ENCODE data around the gene OSBPL7. TPM values are rescaled to one million over a fixed set of nuclear protein-coding genes. Genes with fewer than 3 reads are reported as not detected.

Gene OSBPL7
- total RNA-seq, 1 experiment from 2014 or later = 20.5 TPM

GRCh38 chr17:47855737-47856136, 34.1 kb upstream of the OSBPL7 start:
- Histone ChIP-seq H3K27ac (ENCODE audit: low read depth, low read length) (no peak overlapping the region), H4K20me1 (ENCODE audit: insufficient read depth) (no peaks in the 10 kb centered on the region), H3K9me2 (ENCODE audit: insufficient read depth) (no peaks in the 10 kb centered on the region), H3K4me2 (ENCODE audit: low read length) (no peak overlapping the region), H3K27me3 (ENCODE audit: insufficient read depth, low read length) (peaks cover 13% of the 10 kb centered on the region; the same call in 1 of the 2 replicates), H2AFZ (ENCODE audit: low read depth, low read length, poor library complexity, severe bottlenecking) (no peak overlapping the region), H3K4me1 (ENCODE audit: control insufficient read depth in 1 of 2, insufficient read depth in 2 of 2, low read length in 2 of 2) (peaks cover 3 to 9% of the 10 kb centered on the region in 2 experiments; a peak in 2 of 4 replicates), H3K36me3 (ENCODE audit: control insufficient read depth in 1 of 2, insufficient read depth in 2 of 2, low read length in 2 of 2) (no peaks in the 10 kb centered on the region), H3K79me2 (ENCODE audit: insufficient read depth, low read length) (peaks cover under 1% of the 10 kb centered on the region; the same call in 1 of the 2 replicates), H3K9ac (ENCODE audit: low read length) (no peak overlapping the region), H3K4me3 (replicated peaks in 1 of 2; ENCODE audit: low read depth in 1 of 2, low read length in 2 of 2) (no peak overlapping the region), H3K9me3 (ENCODE audit: control insufficient read depth in 1 of 2, insufficient read depth in 1 of 2, low read depth in 1 of 2, low read length in 2 of 2) (no peaks in the 10 kb centered on the region)
- POLR2A ChIA-PET = no interaction called here
- CTCF ChIA-PET = interaction anchor here (0.8 to 1.6 kb wide), 3 partner anchors 9 to 163 kb away, joined by 4 to 7 read pairs (median 4); no protein-coding TSS in a partner anchor
- DNase-seq (ENCODE audit: low read depth, low spot score) (no peak), ATAC-seq (no peak)
- TF ChIP-seq EZH2 (IDR thresholded peaks at IDR 0.05) (no peak), JUND (IDR thresholded peaks at IDR 0.05) (no peak)
- RAD21 ChIA-PET (ENCODE audit: low non-redundant PET in 1 of 2, low total read pairs in 2 of 2, uncharacterized antibody in 2 of 2, unreplicated experiment in 2 of 2) = interaction anchor here in 1 of 2 experiments (0.6 kb wide), 1 partner anchor 1048 kb away, joined by 3 read pairs; no protein-coding TSS in a partner anchor
- BruUV-seq (replicated peaks) = no TSS peak
- intact Hi-C loops (cut with micrococcal nuclease) = no loop called here

GRCh38 chr17:47853616-47854015, 32.0 kb upstream of the OSBPL7 start:
- DNase-seq (ENCODE audit: low read depth, low spot score) = no peak
- intact Hi-C loops (cut with micrococcal nuclease) = no loop called here
- CTCF ChIA-PET = no interaction called here
- no peaks in the 10 kb centered on the region for H3K9me3 ChIP-seq (ENCODE audit: control insufficient read depth in 1 of 2, insufficient read depth in 1 of 2, low read depth in 1 of 2, low read length in 2 of 2)
- H3K4me3 ChIP-seq (replicated peaks in 1 of 2; ENCODE audit: low read depth in 1 of 2, low read length in 2 of 2) = no peak overlapping the region
- no peak for ATAC-seq
- POLR2A ChIA-PET = interaction anchor here (1.1 to 1.5 kb wide), 2 partner anchors 9 to 11 kb away, joined by 3 read pairs; no protein-coding TSS in a partner anchor
- peaks cover 13% of the 10 kb centered on the region; the same call in 1 of the 2 replicates for H3K27me3 ChIP-seq (ENCODE audit: insufficient read depth, low read length)
- no peak overlapping the region for H3K9ac ChIP-seq (ENCODE audit: low read length)
- H3K79me2 ChIP-seq (ENCODE audit: insufficient read depth, low read length) = peaks cover 21% of the 10 kb centered on the region; the same call in 1 of the 2 replicates
- no peak overlapping the region for H3K27ac ChIP-seq (ENCODE audit: low read depth, low read length)
- no peaks in the 10 kb centered on the region for H3K36me3 ChIP-seq (ENCODE audit: control insufficient read depth in 1 of 2, insufficient read depth in 2 of 2, low read length in 2 of 2)
- H3K9me2 ChIP-seq (ENCODE audit: insufficient read depth) = no peaks in the 10 kb centered on the region
- H2AFZ ChIP-seq (ENCODE audit: low read depth, low read length, poor library complexity, severe bottlenecking) = no peak overlapping the region
- no peaks in the 10 kb centered on the region for H4K20me1 ChIP-seq (ENCODE audit: insufficient read depth)
- peaks cover 13 to 28% of the 10 kb centered on the region in 2 experiments for H3K4me1 ChIP-seq (ENCODE audit: control insufficient read depth in 1 of 2, insufficient read depth in 2 of 2, low read length in 2 of 2)
- RAD21 ChIA-PET (ENCODE audit: low non-redundant PET in 1 of 2, low total read pairs in 2 of 2, uncharacterized antibody in 2 of 2, unreplicated experiment in 2 of 2) = no interaction called here
- no peak overlapping the region for H3K4me2 ChIP-seq (ENCODE audit: low read length)
- BruUV-seq (replicated peaks) = no TSS peak
- TF ChIP-seq EGR1 (IDR thresholded peaks at IDR 0.05; ENCODE audit: low read depth) (no peak), EZH2 (IDR thresholded peaks at IDR 0.05) (no peak), CBX3 (IDR thresholded peaks at IDR 0.05; ENCODE audit: low read depth) (no peak), ATF3 (IDR thresholded peaks at IDR 0.05) (no peak), SRF (IDR thresholded peaks at IDR 0.05; ENCODE audit: low read depth) (no peak), FOSL1 (IDR thresholded peaks at IDR 0.05; ENCODE audit: low read depth) (no peak), ELF1 (IDR thresholded peaks at IDR 0.05; ENCODE audit: borderline replicate concordance, low read depth) (no peak), ZFX (IDR thresholded peaks at IDR 0.05) (no peak), SIN3A (IDR thresholded peaks at IDR 0.05; ENCODE audit: low read depth) (no peak), SP1 (IDR thresholded peaks at IDR 0.05; ENCODE audit: low read depth) (no peak), POLR2AphosphoS5 (IDR thresholded peaks at IDR 0.05; ENCODE audit: low read depth, low read length) (no peak), RAD21 (IDR thresholded peaks at IDR 0.05; ENCODE audit: low read depth) (no peak), CEBPB (IDR thresholded peaks at IDR 0.05; ENCODE audit: low read depth) (no peak), ZBTB33 (IDR thresholded peaks at IDR 0.05; ENCODE audit: extremely low read depth, insufficient replicate concordance, low read length) (no peak), REST (IDR thresholded peaks at IDR 0.05; ENCODE audit: low read depth) (no peak), MAX (IDR thresholded peaks at IDR 0.05) (no peak), POLR2A (IDR thresholded peaks at IDR 0.05; ENCODE audit: borderline replicate concordance, extremely low read depth, insufficient read depth, insufficient read length) (no peak)

Measured in HCT116 (cell line).